Calu3 (cell line): ENCODE results near the gene CHSY3. TPM values are rescaled to one million over a fixed set of nuclear protein-coding genes. Genes with fewer than 3 reads are reported as not detected.

Experiments
- BruUV-seq: library from RNA; stranded (reverse); fragments of 400-500 nt; replicated peaks from 2 replicates; lab custom pipeline; 2021; lab: Mats Ljungman, UMichigan
- CTCF ChIA-PET: fragments of 300-600 bp; sonication (Branson Sonifier 250); formaldehyde crosslinking; loops from one replicate; lab custom pipeline; 2022; ENCODE audit warnings: antibody characterized with exemption; lab: Charles Lee
- DNase-seq: peaks from one replicate; pipeline ENCODE4 v3.0.0; 2022
- H3K27ac Mint-ChIP-seq: one replicate; pipeline ENCODE4 v1.8.0; 2022; ENCODE audit warnings: mixed read lengths; ENCODE audit not compliant: unreplicated experiment
- H3K27me3 Mint-ChIP-seq: one replicate; pipeline ENCODE4 v1.8.0; 2022; ENCODE audit warnings: mixed read lengths; ENCODE audit not compliant: unreplicated experiment
- H3K36me3 Mint-ChIP-seq: one replicate; pipeline ENCODE4 v1.8.0; 2022; ENCODE audit warnings: mild to moderate bottlenecking, moderate library complexity, mixed read lengths; ENCODE audit not compliant: insufficient read depth, unreplicated experiment
- H3K4me1 Mint-ChIP-seq: one replicate; pipeline ENCODE4 v1.8.0; 2022; ENCODE audit warnings: mild to moderate bottlenecking, low read depth, mixed read lengths; ENCODE audit not compliant: unreplicated experiment
- H3K4me3 Mint-ChIP-seq: one replicate; pipeline ENCODE4 v1.8.0; 2022; ENCODE audit warnings: mild to moderate bottlenecking, low read depth, moderate library complexity, mixed read lengths; ENCODE audit not compliant: unreplicated experiment
- H3K9me3 Mint-ChIP-seq: one replicate; pipeline ENCODE4 v1.8.0; 2022; ENCODE audit warnings: low read depth, mixed read lengths; ENCODE audit not compliant: unreplicated experiment
- CTCF ChIP-seq: fragments of 200-600 bp; IDR thresholded peaks from one replicate; pipeline ENCODE4 v1.8.0; 2022; ENCODE audit warnings: antibody characterized with exemption; ENCODE audit not compliant: unreplicated experiment
- intact Hi-C: fragments of 100-400 bp; cut with micrococcal nuclease; formaldehyde crosslinking; loops from one replicate; pipeline ENCODE4 v1.10.0; 2022; ENCODE audit not compliant: unreplicated experiment
- total RNA-seq: library from RNA; stranded (reverse); gene quantifications from 2 replicates; pipeline ENCODE4 v1.2.3, GENCODE V29; 2022

Gene CHSY3
- total RNA-seq, 1 experiment from 2014 or later: 1.5 TPM

GRCh38 chr5:130166839-130167490, 262.7 kb downstream of the CHSY3 start:
- H3K27me3 Mint-ChIP-seq: no peaks in the 10 kb centered on the region
- H3K9me3 Mint-ChIP-seq: no peaks in the 10 kb centered on the region
- no peak overlapping the region for H3K27ac Mint-ChIP-seq
- no TSS peak for BruUV-seq
- no peak overlapping the region for H3K4me3 Mint-ChIP-seq
- no peaks in the 10 kb centered on the region for H3K36me3 Mint-ChIP-seq
- DNase-seq: no peak
- no peaks in the 10 kb centered on the region for H3K4me1 Mint-ChIP-seq
- intact Hi-C loops: no loop called here
- TF ChIP-seq CTCF: no peak
- CTCF ChIA-PET: no interaction called here

GRCh38 chr5:130168211-130168610, 263.9 kb downstream of the CHSY3 start:
- no TSS peak for BruUV-seq
- H3K36me3 Mint-ChIP-seq: no peaks in the 10 kb centered on the region
- no peaks in the 10 kb centered on the region for H3K4me1 Mint-ChIP-seq
- no peaks in the 10 kb centered on the region for H3K27me3 Mint-ChIP-seq
- no peak for DNase-seq
- CTCF ChIA-PET: no interaction called here
- no peak for TF ChIP-seq CTCF
- H3K9me3 Mint-ChIP-seq: no peaks in the 10 kb centered on the region
- no peak overlapping the region for H3K4me3 Mint-ChIP-seq
- intact Hi-C loops: no loop called here
- H3K27ac Mint-ChIP-seq: no peak overlapping the region

GRCh38 chr5:130171699-130172098, 267.4 kb downstream of the CHSY3 start:
- no peaks in the 10 kb centered on the region for H3K36me3 Mint-ChIP-seq
- H3K4me1 Mint-ChIP-seq: no peaks in the 10 kb centered on the region
- no peaks in the 10 kb centered on the region for H3K27me3 Mint-ChIP-seq
- intact Hi-C loops: no loop called here
- H3K4me3 Mint-ChIP-seq: no peak overlapping the region
- no peak for TF ChIP-seq CTCF
- CTCF ChIA-PET: interaction anchor here (1.2 kb wide), 1 partner anchor 373 kb away, joined by 3 read pairs; no protein-coding TSS in a partner anchor
- DNase-seq: no peak
- no peak overlapping the region for H3K27ac Mint-ChIP-seq
- BruUV-seq: no TSS peak
- H3K9me3 Mint-ChIP-seq: no peaks in the 10 kb centered on the region

GRCh38 chr5:130183115-130183514, 278.9 kb downstream of the CHSY3 start:
- Mint-ChIP-seq H3K9me3 (no peaks in the 10 kb centered on the region), H3K4me1 (no peaks in the 10 kb centered on the region), H3K27me3 (no peaks in the 10 kb centered on the region), H3K4me3 (no peak overlapping the region), H3K27ac (no peak overlapping the region), H3K36me3 (no peaks in the 10 kb centered on the region)
- CTCF ChIA-PET: no interaction called here
- intact Hi-C loops: no loop called here
- TF ChIP-seq CTCF: no peak
- DNase-seq: no peak
- BruUV-seq: no TSS peak
